Memory B cell (primary cell): ENCODE results near the gene CREBBP.

Experiments
- ATAC-seq: fragments of 150-1000 bp; cut with Tn5 transposase; 2 replicates; pipeline ENCODE4 v1.10.0; 2021; ENCODE audit warnings: low read depth, mild to moderate bottlenecking, moderate library complexity
- DNase-seq, 2 donors: peaks; one replicate each; pipeline ENCODE4 v3.0.0; 2022; ENCODE audit warnings: low spot score in 2 of 2
- H3K27ac Mint-ChIP-seq: one replicate; pipeline ENCODE4 v1.8.0; 2022; ENCODE audit warnings: mild to moderate bottlenecking, moderate library complexity, mixed read lengths
- H3K27me3 Mint-ChIP-seq: one replicate; pipeline ENCODE4 v1.8.0; 2022; ENCODE audit warnings: mixed read lengths
- H3K36me3 Mint-ChIP-seq: one replicate; pipeline ENCODE4 v1.8.0; 2022; ENCODE audit warnings: mild to moderate bottlenecking, mixed read lengths
- H3K4me1 Mint-ChIP-seq: one replicate; pipeline ENCODE4 v1.8.0; 2022; ENCODE audit warnings: mixed read lengths
- H3K4me3 Mint-ChIP-seq: one replicate; pipeline ENCODE4 v1.8.0; 2022; ENCODE audit warnings: mild to moderate bottlenecking, moderate library complexity, mixed read lengths
- H3K9me3 Mint-ChIP-seq: one replicate; pipeline ENCODE4 v1.8.0; 2022; ENCODE audit warnings: mixed read lengths

The CREBBP gene

DNA sequence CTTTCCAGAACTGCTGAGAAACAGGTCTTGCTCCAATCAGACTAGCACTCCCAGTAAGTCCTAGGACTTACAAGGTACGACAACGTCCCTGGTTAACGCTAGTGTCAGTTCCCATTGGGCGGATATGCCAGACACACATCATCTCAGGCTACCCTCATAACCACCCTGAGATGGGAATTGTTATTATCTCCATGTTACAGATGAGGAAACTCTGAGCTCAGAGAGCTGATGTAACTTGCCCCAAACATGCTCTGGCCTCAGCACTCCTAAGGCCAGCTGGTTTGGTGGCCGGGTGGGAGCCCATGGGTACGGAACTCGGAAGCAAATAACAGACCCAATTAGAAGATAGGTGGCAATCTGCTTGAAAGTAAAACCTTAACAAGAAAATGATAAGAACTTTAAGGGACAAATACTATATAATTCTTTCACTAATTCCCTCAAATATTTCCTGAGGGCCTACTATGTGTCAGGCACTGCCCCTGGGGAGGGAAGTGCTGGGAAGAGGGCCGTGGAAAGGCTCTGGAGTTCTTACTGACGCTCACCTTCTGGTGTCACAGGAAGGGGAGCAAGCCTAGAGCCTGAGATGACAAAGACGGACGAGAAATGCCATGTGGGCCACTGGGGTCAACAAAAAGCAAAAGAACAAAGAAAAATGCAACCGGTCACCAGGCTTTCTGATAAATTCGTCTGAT, 6.9 kb downstream of the CREBBP start:
- H3K4me1 Mint-ChIP-seq = peaks cover 80% of the 10 kb centered on the region
- ATAC-seq (no peak), DNase-seq (no peak)
- H3K27ac Mint-ChIP-seq = no peak overlapping the region
- no peaks in the 10 kb centered on the region for H3K27me3 Mint-ChIP-seq
- peaks cover 9% of the 10 kb centered on the region for H3K36me3 Mint-ChIP-seq
- no peaks in the 10 kb centered on the region for H3K9me3 Mint-ChIP-seq
- H3K4me3 Mint-ChIP-seq = no peak overlapping the region

DNA sequence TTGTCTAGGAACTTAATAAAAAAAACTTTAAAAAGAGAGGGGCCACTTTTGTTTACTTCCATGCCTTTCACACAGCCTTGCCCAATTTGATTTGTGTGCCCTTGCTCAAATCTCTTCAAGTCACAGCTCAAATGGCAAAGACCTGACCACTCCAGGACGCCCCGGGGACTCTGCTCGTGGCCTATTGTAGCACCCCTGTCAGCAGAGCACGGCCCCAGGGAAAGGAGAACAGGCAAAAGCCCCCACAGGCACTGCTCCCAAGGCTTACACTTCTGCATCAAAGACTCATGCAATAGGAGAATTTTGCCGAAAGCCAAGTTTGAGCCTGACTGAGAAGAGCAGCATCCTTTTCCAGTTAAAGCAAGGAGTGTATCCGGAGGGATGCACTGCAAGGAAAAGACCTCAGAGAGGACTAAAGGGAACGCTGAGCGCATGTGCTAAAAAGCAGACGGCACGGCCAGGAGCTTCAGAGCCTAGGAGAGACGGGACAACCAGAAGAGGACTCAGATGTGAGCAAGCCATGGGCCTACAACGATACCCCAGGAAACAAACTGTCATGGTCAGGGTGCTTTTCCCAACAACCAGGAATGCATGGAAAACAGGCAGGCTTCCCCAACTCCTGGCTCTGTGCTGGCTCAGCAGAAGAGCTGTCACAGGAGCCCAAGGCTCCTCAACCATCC, 8.2 kb downstream of the CREBBP start:
- DNase-seq (no peak), ATAC-seq (no peak)
- peaks cover 72% of the 10 kb centered on the region for H3K4me1 Mint-ChIP-seq
- H3K4me3 Mint-ChIP-seq = peak overlapping the region; percentile 37
- peaks cover 7% of the 10 kb centered on the region for H3K36me3 Mint-ChIP-seq
- H3K9me3 Mint-ChIP-seq = no peaks in the 10 kb centered on the region
- no peaks in the 10 kb centered on the region for H3K27me3 Mint-ChIP-seq
- H3K27ac Mint-ChIP-seq = no peak overlapping the region

DNA sequence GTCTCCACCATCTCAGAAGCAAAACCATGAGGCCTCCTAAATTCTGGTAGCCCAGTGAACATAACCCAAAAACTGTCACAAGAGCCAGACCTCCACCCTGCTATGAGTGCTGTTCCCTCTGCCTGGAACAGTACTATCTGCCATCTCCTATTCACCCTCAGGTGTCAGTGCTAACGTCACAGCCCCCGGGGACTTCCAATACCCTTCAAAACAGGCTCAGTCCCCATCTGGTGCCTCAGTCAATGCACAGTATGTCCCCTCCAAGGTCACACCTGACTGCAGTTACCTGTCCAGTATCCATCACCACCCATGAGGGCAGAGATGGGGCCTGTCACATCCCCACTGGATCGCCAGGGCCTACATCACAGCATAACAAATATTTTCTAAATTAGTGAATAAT, 11.5 kb downstream of the CREBBP start:
- ATAC-seq = peak; percentile 52
- no peak overlapping the region for H3K27ac Mint-ChIP-seq
- H3K9me3 Mint-ChIP-seq = no peaks in the 10 kb centered on the region
- no peak for DNase-seq
- H3K27me3 Mint-ChIP-seq = no peaks in the 10 kb centered on the region
- H3K36me3 Mint-ChIP-seq = peaks cover 5% of the 10 kb centered on the region
- peaks cover 57% of the 10 kb centered on the region for H3K4me1 Mint-ChIP-seq
- no peak overlapping the region for H3K4me3 Mint-ChIP-seq

DNA sequence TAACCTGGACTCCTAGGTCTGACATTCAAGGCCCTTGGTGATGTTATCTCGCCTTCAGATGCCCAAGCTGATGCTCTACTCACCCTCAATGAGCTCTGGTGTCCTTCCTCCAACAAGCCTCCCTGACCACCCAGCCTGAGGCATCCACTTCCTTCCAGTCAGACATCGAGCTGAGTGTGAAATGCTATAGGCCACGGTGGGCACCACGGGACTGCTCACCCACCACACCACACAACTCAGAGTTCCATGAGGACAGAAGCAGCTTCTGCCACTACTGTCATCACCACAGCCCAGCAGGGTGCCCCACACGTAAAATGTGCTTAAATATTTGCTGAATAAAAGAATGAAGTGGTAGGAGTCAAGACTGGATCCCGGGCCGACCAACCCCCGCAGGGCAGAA, 12.0 kb downstream of the CREBBP start:
- Mint-ChIP-seq H3K4me3 (no peak overlapping the region), H3K9me3 (no peaks in the 10 kb centered on the region), H3K27ac (no peak overlapping the region), H3K36me3 (peaks cover 5% of the 10 kb centered on the region), H3K4me1 (peaks cover 61% of the 10 kb centered on the region), H3K27me3 (no peaks in the 10 kb centered on the region)
- ATAC-seq (no peak), DNase-seq (no peak)

DNA sequence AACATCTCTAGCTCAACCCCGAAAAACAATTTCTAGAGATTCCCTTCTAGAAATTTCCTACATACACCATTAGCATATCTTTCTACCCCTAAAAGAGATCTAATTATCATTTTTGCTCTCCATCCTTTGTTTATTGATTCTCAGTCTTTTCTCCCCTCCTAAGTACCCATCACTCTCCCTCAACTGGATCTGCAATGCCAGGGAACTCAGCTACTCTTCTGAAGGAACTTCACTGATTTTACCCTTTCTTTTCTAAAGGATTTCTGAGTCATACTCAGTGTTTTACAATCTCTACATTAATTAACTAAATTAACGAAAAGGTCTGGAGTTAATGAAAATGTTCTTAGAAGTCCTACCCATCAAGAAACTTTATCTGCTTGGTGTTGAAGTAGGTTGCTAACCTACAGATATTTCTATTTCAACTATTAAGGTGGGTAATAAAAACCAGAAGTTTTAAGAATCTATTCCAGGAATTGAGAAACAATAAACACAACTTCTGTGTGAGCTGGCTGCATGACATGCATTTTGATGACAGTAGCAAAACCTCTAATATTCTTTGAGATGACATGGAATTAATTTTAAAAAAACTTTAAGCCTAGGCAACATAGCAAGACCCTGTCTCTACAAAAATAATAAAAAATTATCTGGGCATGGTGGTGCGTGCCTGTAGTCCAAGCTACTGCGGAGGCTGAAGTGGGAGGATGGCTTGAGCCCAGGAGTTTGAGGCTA, 13.6 kb downstream of the CREBBP start:
- Mint-ChIP-seq H3K9me3 (no peaks in the 10 kb centered on the region), H3K4me3 (no peak overlapping the region), H3K4me1 (peaks cover 60% of the 10 kb centered on the region), H3K27ac (peak overlapping the region; percentile 59), H3K27me3 (no peaks in the 10 kb centered on the region), H3K36me3 (peaks cover 7% of the 10 kb centered on the region)
- ATAC-seq = no peak
- no peak for DNase-seq

DNA sequence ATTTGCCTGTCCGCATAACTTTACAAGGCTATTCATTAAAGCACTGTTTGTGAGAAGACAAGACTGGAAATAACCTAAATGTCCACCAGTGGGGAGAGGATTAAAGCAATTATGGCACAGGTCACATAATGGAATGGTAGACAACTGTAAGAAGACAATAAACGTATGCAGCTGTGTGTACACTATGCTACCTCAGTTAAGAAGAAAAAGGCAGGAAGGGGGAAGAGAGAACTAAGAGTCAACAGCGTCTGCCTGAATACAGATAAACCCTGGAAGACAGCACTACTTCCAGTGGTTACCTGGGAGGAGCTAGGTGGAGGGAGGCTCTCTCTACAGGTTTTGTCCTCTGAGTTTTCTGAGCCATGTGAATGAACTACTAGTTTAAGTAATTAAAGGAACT, 15.3 kb downstream of the CREBBP start:
- DNase-seq (no peak), ATAC-seq (no peak)
- H3K36me3 Mint-ChIP-seq = peaks cover 7% of the 10 kb centered on the region
- no peak overlapping the region for H3K4me3 Mint-ChIP-seq
- H3K27me3 Mint-ChIP-seq = no peaks in the 10 kb centered on the region
- H3K9me3 Mint-ChIP-seq = no peaks in the 10 kb centered on the region
- peaks cover 54% of the 10 kb centered on the region for H3K4me1 Mint-ChIP-seq
- H3K27ac Mint-ChIP-seq = peak overlapping the region; percentile 6

DNA sequence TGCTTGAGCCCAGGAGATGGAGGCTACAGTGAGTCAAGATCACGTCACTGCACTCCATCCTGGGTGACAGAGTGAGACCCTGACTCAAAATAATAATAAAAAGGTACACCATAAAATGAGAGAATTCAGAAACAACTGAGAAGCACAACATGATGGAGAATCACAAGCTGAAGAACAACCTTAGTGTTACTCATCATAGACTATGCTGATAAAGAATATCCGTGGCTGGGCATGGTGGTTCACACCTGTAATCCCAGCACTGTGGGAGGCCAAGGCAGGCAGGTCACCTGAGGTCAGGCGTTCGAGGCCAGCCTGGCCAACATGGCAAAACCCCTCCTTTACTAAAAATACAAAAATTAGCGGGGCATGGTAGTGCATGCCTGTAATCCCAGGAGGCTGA, 16.0 kb downstream of the CREBBP start:
- Mint-ChIP-seq H3K4me1 (peaks cover 55% of the 10 kb centered on the region), H3K9me3 (no peaks in the 10 kb centered on the region), H3K4me3 (peak overlapping the region; percentile 11), H3K27ac (peak overlapping the region; percentile 5), H3K36me3 (peaks cover 5% of the 10 kb centered on the region), H3K27me3 (no peaks in the 10 kb centered on the region)
- no peak for DNase-seq
- no peak for ATAC-seq

DNA sequence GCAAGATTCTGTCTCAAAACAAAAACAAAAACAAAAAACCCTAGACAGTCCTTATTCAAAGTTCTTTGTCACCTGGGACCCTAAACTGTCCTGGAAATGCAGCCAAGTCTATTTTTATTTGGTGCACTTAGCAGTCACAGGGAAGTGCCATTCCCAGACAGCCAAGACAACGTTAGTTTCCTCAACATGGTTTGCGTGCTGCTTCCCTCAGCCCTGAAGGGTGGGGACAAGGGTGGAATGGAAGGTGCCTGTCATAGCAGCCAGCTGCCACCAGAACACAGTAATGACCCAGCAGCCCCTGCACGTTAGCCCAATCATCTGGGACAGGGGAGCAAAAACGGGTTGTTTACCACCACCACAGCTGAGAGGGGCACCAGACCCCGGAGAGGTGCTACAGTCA, 16.9 kb downstream of the CREBBP start:
- ATAC-seq = no peak
- H3K4me1 Mint-ChIP-seq = peaks cover 54% of the 10 kb centered on the region
- H3K9me3 Mint-ChIP-seq = no peaks in the 10 kb centered on the region
- peaks cover 5% of the 10 kb centered on the region for H3K36me3 Mint-ChIP-seq
- peak overlapping the region; percentile 5 for H3K27ac Mint-ChIP-seq
- no peaks in the 10 kb centered on the region for H3K27me3 Mint-ChIP-seq
- H3K4me3 Mint-ChIP-seq = no peak overlapping the region
- no peak for DNase-seq

DNA sequence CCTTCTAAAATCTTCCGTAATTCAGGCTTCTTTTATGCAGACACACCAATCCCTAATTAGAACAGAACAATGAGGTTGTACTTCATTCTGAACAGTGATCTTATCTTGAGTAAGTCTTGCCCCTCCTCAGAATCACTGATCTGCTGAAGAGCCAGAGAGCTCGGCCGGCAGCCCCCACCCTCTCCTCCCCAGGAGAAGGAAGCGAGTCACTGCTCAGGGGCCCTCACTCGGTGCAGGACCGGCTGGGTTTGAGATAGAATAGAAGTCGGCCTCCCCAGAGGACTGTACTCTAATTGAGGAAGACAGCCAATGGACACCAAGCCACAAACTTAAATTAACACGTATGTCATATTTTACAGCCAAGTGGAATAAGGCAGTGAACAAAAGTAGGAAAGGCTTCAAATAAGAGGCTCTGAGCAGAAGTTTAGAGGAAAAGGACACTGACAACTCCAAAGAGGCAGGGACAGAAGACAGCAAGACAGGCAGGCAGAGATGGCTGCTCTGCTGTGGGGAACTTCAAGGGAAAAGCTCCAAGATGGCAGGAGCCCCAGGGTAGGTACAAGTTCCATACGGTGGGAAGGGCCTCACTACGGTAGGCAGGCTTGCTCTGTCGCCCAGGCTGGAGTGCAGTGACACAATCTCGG, 18.6 kb downstream of the CREBBP start:
- H3K4me3 Mint-ChIP-seq = peak overlapping the region; percentile 73
- ATAC-seq = peak; percentile 47
- DNase-seq = no peak
- no peaks in the 10 kb centered on the region for H3K9me3 Mint-ChIP-seq
- no peaks in the 10 kb centered on the region for H3K27me3 Mint-ChIP-seq
- H3K36me3 Mint-ChIP-seq = peaks cover 5% of the 10 kb centered on the region
- H3K27ac Mint-ChIP-seq = peak overlapping the region; percentile 80
- peaks cover 63% of the 10 kb centered on the region for H3K4me1 Mint-ChIP-seq

DNA sequence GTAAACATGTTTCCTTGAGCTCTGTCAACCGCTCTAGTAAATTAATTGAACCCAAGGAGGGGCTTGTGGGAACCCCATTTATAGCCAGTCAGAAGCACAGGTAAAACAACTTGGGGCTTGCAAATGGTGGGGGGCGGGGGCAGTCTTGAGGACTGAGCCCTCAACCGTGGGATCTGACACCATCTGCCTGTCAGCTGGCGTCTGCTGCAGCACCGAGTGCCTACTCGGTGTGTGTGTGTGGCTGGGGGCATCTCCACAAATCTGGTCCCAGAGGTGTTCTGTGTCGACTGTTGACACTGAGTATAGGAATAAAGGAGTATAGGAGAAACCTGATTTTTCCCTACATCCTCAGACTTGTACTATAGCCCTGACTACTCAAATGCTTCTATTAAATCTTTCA, 20.6 kb downstream of the CREBBP start:
- no peak for DNase-seq
- Mint-ChIP-seq H3K4me3 (no peak overlapping the region), H3K27ac (peak overlapping the region; percentile 85), H3K4me1 (peaks cover 68% of the 10 kb centered on the region), H3K36me3 (peaks cover 2% of the 10 kb centered on the region), H3K27me3 (no peaks in the 10 kb centered on the region), H3K9me3 (no peaks in the 10 kb centered on the region)
- peak; percentile 24 for ATAC-seq

DNA sequence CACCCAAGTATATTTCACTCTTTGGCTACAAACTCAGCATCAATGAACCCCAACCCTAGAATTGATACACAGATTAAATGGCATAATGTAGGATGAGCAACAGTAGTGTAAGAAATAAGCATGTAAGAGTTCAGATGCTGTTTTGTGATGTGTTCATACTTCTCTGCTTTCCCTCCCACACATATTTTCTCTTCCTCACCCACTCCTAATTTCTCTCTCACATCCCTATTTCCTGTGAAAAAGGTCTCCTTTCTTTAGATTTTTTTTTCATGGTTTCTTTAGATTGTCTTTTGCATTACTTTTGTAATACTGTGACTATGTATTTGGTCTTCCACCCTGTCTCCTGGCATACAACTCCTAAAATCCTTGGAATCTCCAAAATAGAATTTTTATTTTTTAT, 21.7 kb downstream of the CREBBP start:
- no peaks in the 10 kb centered on the region for H3K27me3 Mint-ChIP-seq
- DNase-seq (no peak), ATAC-seq (no peak)
- H3K27ac Mint-ChIP-seq = peak overlapping the region; percentile 83
- peaks cover 73% of the 10 kb centered on the region for H3K4me1 Mint-ChIP-seq
- no peak overlapping the region for H3K4me3 Mint-ChIP-seq
- no peaks in the 10 kb centered on the region for H3K9me3 Mint-ChIP-seq
- H3K36me3 Mint-ChIP-seq = peaks cover 2% of the 10 kb centered on the region

DNA sequence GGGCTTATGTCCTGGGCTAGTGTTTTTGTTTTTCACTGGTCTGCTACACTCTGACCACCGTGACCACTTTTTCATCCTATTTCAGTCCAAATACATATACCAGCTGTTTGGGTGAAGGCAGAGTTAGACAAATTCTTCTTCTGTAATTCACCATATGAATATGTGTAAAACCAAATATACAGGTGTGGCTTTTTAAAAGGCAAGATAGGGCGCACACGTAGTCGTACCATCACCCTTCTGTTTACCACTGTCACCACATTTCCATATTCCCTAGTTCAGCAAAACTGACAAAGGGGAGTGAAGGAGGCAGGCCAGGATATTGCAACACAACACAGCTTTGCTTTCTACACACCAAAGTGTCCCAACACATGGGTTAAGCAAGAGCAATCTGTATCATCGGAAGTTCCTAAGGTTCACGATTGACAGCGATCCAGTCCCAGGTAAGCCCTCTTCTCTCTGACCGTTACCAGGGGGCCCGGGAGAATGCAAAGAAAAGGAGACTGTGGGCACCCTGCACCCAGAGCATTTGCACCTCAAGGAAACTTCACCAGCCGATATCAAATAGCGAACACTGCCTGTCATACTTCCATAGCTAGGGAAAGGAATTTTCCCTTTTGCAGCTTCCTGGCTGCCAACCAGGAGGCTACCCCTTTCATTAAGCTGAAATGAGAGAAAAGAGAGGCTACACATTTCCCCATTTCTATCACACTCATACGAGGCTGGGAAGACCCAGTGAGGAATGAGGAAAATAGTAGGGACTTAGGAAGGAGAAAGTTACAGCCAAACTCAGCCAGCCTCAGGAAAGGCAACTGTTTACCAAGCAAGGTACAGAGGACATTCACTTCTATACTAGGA, 23.1 kb downstream of the CREBBP start:
- Mint-ChIP-seq H3K36me3 (peaks cover 2% of the 10 kb centered on the region), H3K9me3 (no peaks in the 10 kb centered on the region), H3K4me3 (peak overlapping the region; percentile 18), H3K4me1 (peaks cover 68% of the 10 kb centered on the region), H3K27me3 (no peaks in the 10 kb centered on the region), H3K27ac (peak overlapping the region; percentile 83)
- DNase-seq = no peak
- no peak for ATAC-seq

DNA sequence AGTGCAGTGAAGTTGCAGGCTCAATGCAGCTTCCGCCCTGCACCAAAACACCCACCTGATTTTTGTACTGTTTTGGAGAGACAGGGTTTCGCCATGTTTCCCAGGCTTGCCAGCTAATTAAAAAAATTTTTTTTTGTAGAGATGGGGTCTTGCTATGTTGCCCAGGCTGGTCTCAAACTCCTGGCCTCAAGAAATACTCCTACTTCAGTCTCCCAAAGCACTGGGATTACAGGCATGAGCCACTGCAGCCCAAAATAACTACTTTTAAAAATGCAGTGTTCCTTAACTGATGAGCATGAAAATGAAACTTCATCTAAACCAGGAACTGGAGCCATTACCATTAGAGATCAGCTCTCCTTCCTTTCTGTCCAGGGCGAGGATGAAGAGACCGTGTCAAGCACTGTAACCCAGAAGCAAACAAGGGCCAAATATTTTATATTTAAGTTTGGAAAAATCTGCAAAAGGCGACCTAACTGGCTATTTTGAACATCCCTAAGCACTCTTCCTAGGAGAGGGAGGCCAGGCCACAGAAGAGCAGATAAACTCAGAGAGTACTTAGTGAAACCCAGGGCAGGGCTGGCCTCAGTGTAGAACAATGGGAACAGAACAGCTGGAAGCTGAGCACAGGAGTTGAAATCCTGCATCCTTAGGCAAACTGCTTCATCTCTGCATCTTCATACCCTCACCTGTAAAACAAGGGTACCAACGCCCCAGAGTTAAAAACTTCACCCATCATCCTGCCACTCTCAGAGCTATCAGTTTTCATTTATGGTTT, 24.0 kb downstream of the CREBBP start:
- peak; percentile 34 for ATAC-seq
- Mint-ChIP-seq H3K4me3 (no peak overlapping the region), H3K27ac (peak overlapping the region; percentile 83), H3K4me1 (peaks cover 60% of the 10 kb centered on the region), H3K9me3 (no peaks in the 10 kb centered on the region), H3K27me3 (no peaks in the 10 kb centered on the region), H3K36me3 (peaks cover 2% of the 10 kb centered on the region)
- no peak for DNase-seq
